H1 (cell line): ENCODE data around the gene KCNIP2. TPM values are rescaled to one million over a fixed set of nuclear protein-coding genes. Genes with fewer than 3 reads are reported as not detected.

ENCODE experiments used
- CTCF ChIA-PET: fragments of 300-600 bp; sonication (Branson Sonifier 250); formaldehyde crosslinking; loops from one replicate; lab custom pipeline; 2021; ENCODE audit not compliant: partially characterized antibody; lab: Charles Lee
- POLR2A ChIA-PET: fragments of 300-600 bp; sonication (Branson Sonifier 250); formaldehyde crosslinking; loops from one replicate; lab custom pipeline; 2021; ENCODE audit warnings: inconsistent platforms; ENCODE audit not compliant: partially characterized antibody; lab: Charles Lee
- DNase-seq, 2 experiments: peaks; one replicate each; pipeline versions ENCODE4 v3.0.0 to v3.0.0-alpha.2; 2010 to 2022; ENCODE audit warnings: low spot score in 2 of 2, low read depth in 1 of 2, mixed read lengths in 1 of 2
- FAIRE-seq: peaks from 2 replicates; lab custom pipeline; 2011; peaks lifted over from hg19 to GRCh38; lab: Jason Lieb, UNC
- H2AFZ ChIP-seq: 2 replicates; pipeline ENCODE4 v1.8.1; 2012; ENCODE audit warnings: low read length, inconsistent platforms
- H2AK5ac ChIP-seq: 2 replicates; pipeline ENCODE4 v1.6.1; 2013; ENCODE audit warnings: low read depth, low read length
- H2BK120ac ChIP-seq: replicated peaks from 2 replicates; pipeline ENCODE3; 2013; ENCODE audit warnings: low read depth, low read length, inconsistent platforms
- H2BK12ac ChIP-seq: 2 replicates; pipeline ENCODE4 v1.6.1; 2013; ENCODE audit warnings: low read depth, low read length
- H2BK15ac ChIP-seq: 2 replicates; pipeline ENCODE4 v1.6.1; 2013; ENCODE audit warnings: low read length
- H2BK20ac ChIP-seq: 2 replicates; pipeline ENCODE4 v1.6.1; 2013; ENCODE audit warnings: low read length
- H2BK5ac ChIP-seq: 2 replicates; pipeline ENCODE4 v1.6.1; 2013; ENCODE audit warnings: low read depth, low read length
- H3K14ac ChIP-seq: 2 replicates; pipeline ENCODE4 v1.6.1; 2013; ENCODE audit warnings: inconsistent platforms; ENCODE audit not compliant: insufficient read length
- H3K18ac ChIP-seq: 2 replicates; pipeline ENCODE4 v1.6.1; 2013; ENCODE audit warnings: low read length; ENCODE audit errors: extremely low read depth
- H3K23ac ChIP-seq: 2 replicates; pipeline ENCODE4 v1.6.1; 2013; ENCODE audit warnings: inconsistent platforms; ENCODE audit not compliant: insufficient read length
- H3K23me2 ChIP-seq: 2 replicates; pipeline ENCODE4 v1.6.1; 2013; ENCODE audit warnings: low read depth, low read length
- H3K27ac ChIP-seq: 2 replicates; pipeline ENCODE4 v1.6.1; 2011; ENCODE audit warnings: low read depth, low read length, inconsistent platforms
- H3K27me3 ChIP-seq, 4 experiments: replicated peaks in 1 of 4; 1 replicate in 1 of 4; 2 replicates in 3 of 4; pipeline versions ENCODE4 v1.6.1 to v1.8.1; 2011 to 2013; ENCODE audit warnings: low read length in 3 of 4, mild to moderate bottlenecking in 3 of 4, inconsistent platforms in 2 of 4, mixed read lengths in 2 of 4, moderate library complexity in 1 of 4; ENCODE audit not compliant: control insufficient read depth in 3 of 4, insufficient read depth in 3 of 4; ENCODE audit errors: extremely low read depth in 1 of 4
- H3K36me3 ChIP-seq, 4 experiments: 2 replicates each; pipeline versions ENCODE4 v1.6.1 to v1.8.1; 2011 to 2013; ENCODE audit warnings: mild to moderate bottlenecking in 4 of 4, low read length in 3 of 4, moderate library complexity in 2 of 4, control low read depth in 1 of 4, inconsistent platforms in 1 of 4; ENCODE audit not compliant: insufficient read depth in 4 of 4, control insufficient read depth in 2 of 4
- H3K4ac ChIP-seq: replicated peaks from 2 replicates; pipeline ENCODE3; 2013; ENCODE audit warnings: low read length, low read depth, mixed read lengths, inconsistent platforms; ENCODE audit not compliant: insufficient read length
- H3K4me1 ChIP-seq, 4 experiments: replicated peaks in 1 of 4; 1 replicate in 1 of 4; 2 replicates in 3 of 4; pipeline versions ENCODE4 v1.6.1 to v1.8.1; 2011 to 2013; ENCODE audit warnings: low read length in 3 of 4, inconsistent platforms in 2 of 4, mixed read lengths in 1 of 4; ENCODE audit not compliant: insufficient read depth in 4 of 4, control insufficient read depth in 3 of 4
- H3K4me2 ChIP-seq, 2 experiments: 2 replicates each; pipeline versions ENCODE4 v1.6.1 to v1.8.1; 2011 to 2013; ENCODE audit warnings: low read depth in 2 of 2, low read length in 2 of 2, control low read depth in 1 of 2, inconsistent platforms in 1 of 2, mild to moderate bottlenecking in 1 of 2; ENCODE audit not compliant: insufficient read depth in 1 of 2
- H3K4me3 ChIP-seq, 4 experiments: fragments of 200-600, 300-600 bp in 1 of 4; sonication (generic), shearing (Covaris generic), sonication (Bioruptor Twin) in 1 of 4; 2 replicates each; pipeline versions ENCODE4 v1.5.1 to v1.8.1; 2011 to 2016; ENCODE audit warnings: low read length in 4 of 4, low read depth in 3 of 4, control low read depth in 2 of 4, inconsistent platforms in 2 of 4, mild to moderate bottlenecking in 2 of 4, mixed read lengths in 1 of 4, moderate library complexity in 1 of 4; ENCODE audit not compliant: insufficient read depth in 2 of 4; ENCODE audit errors: extremely low read depth in 1 of 4
- H3K56ac ChIP-seq: replicated peaks from 2 replicates; pipeline ENCODE3; 2013; ENCODE audit warnings: low read depth, mild to moderate bottlenecking, mixed read lengths, low read length, inconsistent platforms; ENCODE audit not compliant: insufficient read length
- H3K79me1 ChIP-seq: 2 replicates; pipeline ENCODE4 v1.6.1; 2013; ENCODE audit warnings: low read depth, low read length, control low read depth
- H3K79me2 ChIP-seq, 2 experiments: 2 replicates each; pipeline versions ENCODE4 v1.6.1 to v1.8.1; 2012 to 2013; ENCODE audit warnings: low read length in 2 of 2, mild to moderate bottlenecking in 2 of 2, inconsistent platforms in 1 of 2; ENCODE audit not compliant: insufficient read depth in 2 of 2, control insufficient read depth in 1 of 2
- H3K9ac ChIP-seq, 4 experiments: replicated peaks in 1 of 4; 1 replicate in 1 of 4; 2 replicates in 3 of 4; pipeline versions ENCODE4 v1.6.1 to v1.8.1; 2011 to 2013; ENCODE audit warnings: low read depth in 3 of 4, low read length in 3 of 4, control low read depth in 2 of 4, mild to moderate bottlenecking in 2 of 4, moderate library complexity in 2 of 4, inconsistent platforms in 1 of 4; ENCODE audit errors: extremely low read depth in 1 of 4
- H3K9me3 ChIP-seq, 2 experiments: 2 replicates each; pipeline versions ENCODE4 v1.6.1 to v1.8.1; 2012 to 2013; ENCODE audit warnings: mild to moderate bottlenecking in 2 of 2, moderate library complexity in 2 of 2, control low read depth in 1 of 2, inconsistent platforms in 1 of 2, low read depth in 1 of 2, low read length in 1 of 2, mixed read lengths in 1 of 2; ENCODE audit not compliant: insufficient read depth in 2 of 2
- H4K20me1 ChIP-seq, 2 experiments: replicated peaks in 1 of 2; 2 replicates each; pipeline versions ENCODE3 to v1.8.1; 2011 to 2013; ENCODE audit warnings: inconsistent platforms in 2 of 2, low read length in 2 of 2, mild to moderate bottlenecking in 1 of 2; ENCODE audit not compliant: insufficient read depth in 2 of 2, control insufficient read depth in 1 of 2
- H4K5ac ChIP-seq: 2 replicates; pipeline ENCODE4 v1.6.1; 2013; ENCODE audit warnings: low read length, low read depth, mixed read lengths, inconsistent platforms; ENCODE audit not compliant: insufficient read length
- H4K8ac ChIP-seq: 2 replicates; pipeline ENCODE4 v1.8.0; 2013; ENCODE audit warnings: mild to moderate bottlenecking, moderate library complexity, low read length, inconsistent platforms; ENCODE audit not compliant: insufficient read depth; ENCODE audit errors: extremely low read depth
- H4K91ac ChIP-seq: replicated peaks from 2 replicates; pipeline ENCODE3; 2013; ENCODE audit warnings: low read length, mixed read lengths, inconsistent platforms; ENCODE audit not compliant: insufficient read length
- BCL11A ChIP-seq, 2 experiments: IDR thresholded peaks; one replicate each; pipeline ENCODE4 v1.6.1; 2011; ENCODE audit warnings: low read depth in 2 of 2, low read length in 2 of 2, mild to moderate bottlenecking in 2 of 2
- HDAC2 ChIP-seq, 2 experiments: fragments of 300-600 bp in 1 of 2; sonication (generic) in 1 of 2; IDR thresholded peaks; 2 replicates each; pipeline ENCODE4 v1.6.1; 2011 to 2012; ENCODE audit warnings: low read depth in 2 of 2, low read length in 2 of 2, mild to moderate bottlenecking in 2 of 2, moderate library complexity in 2 of 2, borderline replicate concordance in 1 of 2, inconsistent platforms in 1 of 2
- JUN ChIP-seq: IDR thresholded peaks from 2 replicates; pipeline ENCODE4 v1.6.1; 2011; ENCODE audit warnings: low read depth, mild to moderate bottlenecking, improper control_type of control experiment, low read length
- NRF1 ChIP-seq: IDR thresholded peaks from 2 replicates; pipeline ENCODE4 v1.6.1; 2011; ENCODE audit warnings: mild to moderate bottlenecking, low read depth, low read length, improper control_type of control experiment
- POLR2AphosphoS5 ChIP-seq: IDR thresholded peaks from 2 replicates; pipeline ENCODE4 v1.6.1; 2011; ENCODE audit warnings: low read depth, low read length
- SAP30 ChIP-seq: fragments of 300-600 bp; sonication (generic); IDR thresholded peaks from 2 replicates; pipeline ENCODE4 v1.7.1; 2012; ENCODE audit warnings: low read length, moderate library complexity, mild to moderate bottlenecking, inconsistent platforms; ENCODE audit not compliant: insufficient read depth, insufficient replicate concordance
- SIN3A ChIP-seq, 2 experiments: IDR thresholded peaks in 1 of 2; conservative IDR thresholded peaks in 1 of 2; 2 replicates each; pipeline ENCODE4 v1.6.1; 2011 to 2012; ENCODE audit warnings: low read length in 2 of 2, improper control_type of control experiment in 1 of 2, low read depth in 1 of 2, mild to moderate bottlenecking in 1 of 2
- SIRT6 ChIP-seq: IDR thresholded peaks from one replicate; pipeline ENCODE4 v1.7.1; 2012; ENCODE audit warnings: low read length, inconsistent platforms
- SP1 ChIP-seq: IDR thresholded peaks from 2 replicates; pipeline ENCODE4 v1.6.1; 2011; ENCODE audit warnings: low read depth, low read length
- SP2 ChIP-seq: IDR thresholded peaks from 2 replicates; pipeline ENCODE4 v1.6.1; 2012; ENCODE audit warnings: mild to moderate bottlenecking, low read length, inconsistent platforms
- SUZ12 ChIP-seq: fragments of 200-600 bp; sonication (generic); IDR thresholded peaks from 2 replicates; pipeline ENCODE4 v1.6.1; 2012; ENCODE audit warnings: mild to moderate bottlenecking, inconsistent platforms, low read length, moderate library complexity, mixed read lengths
- TEAD4 ChIP-seq: IDR thresholded peaks from 2 replicates; pipeline ENCODE4 v1.6.1; 2012; ENCODE audit warnings: low read depth, low read length, inconsistent platforms, mixed read lengths
- WGBS, 2 experiments: shearing (Covaris generic) in 1 of 2; methylation state at CpG; one replicate each; pipeline versions ENCODE4 v1.1.6 to v1.1.7; 2013 to 2015; ENCODE audit warnings: low lambda C conversion rate in 2 of 2, mixed read lengths in 2 of 2, inconsistent platforms in 1 of 2, low coverage in 1 of 2, missing lambda C conversion rate in 1 of 2; ENCODE audit not compliant: insufficient replicate concordance in 2 of 2, insufficient coverage in 1 of 2, insufficient read length in 1 of 2; ENCODE audit errors: extremely low coverage in 1 of 2, missing lambda C conversion rate in 1 of 2; 5-methylcytosine and 5-hydroxymethylcytosine counted together
- polyA plus RNA-seq, 7 experiments: library from polyadenylated mRNA; depleted of rRNA in 3 of 7; stranded (reverse) in 5 of 7; unstranded in 2 of 7; fragments of >200 nt in 5 of 7; fragments of 200-250 nt in 2 of 7; gene quantifications; 1 replicate in 5 of 7; 2 replicates in 1 of 7; 4 replicates in 1 of 7; pipeline versions ENCODE4 v1.2.1 to v1.2.3, GENCODE V29; 2011 to 2013; ENCODE audit warnings: missing spikeins in 2 of 7, mixed read lengths in 2 of 7
- total RNA-seq: library from RNA; stranded (reverse); fragmentation: NEBNext Ultra II Directional; extraction: Animal tissue kit (Norgen Biotek cat#: 25700); gene quantifications from 2 replicates; pipeline ENCODE4 v1.2.1, GENCODE V29; 2021

The KCNIP2 gene
- total and polyA plus RNA-seq, 2 of the 8 experiments (the other 6 are each of a cell fraction or from before 2014, with no cell fraction given), result 2.7 to 6.0 TPM

DNA sequence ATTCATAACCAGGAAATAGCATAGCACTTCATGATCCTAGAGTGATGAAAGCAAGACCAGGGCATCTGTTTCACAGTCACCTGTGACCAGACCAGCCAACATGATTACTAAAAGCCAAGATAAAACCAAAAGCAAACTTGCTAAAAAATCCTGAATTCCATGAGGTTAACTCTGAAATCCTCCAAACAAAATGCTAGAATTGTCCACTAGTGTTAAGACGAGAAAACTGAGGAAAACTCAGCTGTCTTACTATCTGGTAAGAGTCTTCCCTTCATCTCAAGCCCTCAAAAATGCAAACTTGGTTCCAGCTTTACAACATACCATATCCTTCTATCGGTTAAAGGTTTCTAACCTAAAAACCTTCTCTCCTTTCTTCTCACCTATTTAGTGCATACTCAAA is 59.0 kb downstream of the KCNIP2 start:
- 82% methylated on average over 2 of the region's 2 CpGs; no CpG with 5 or more reads in 1 of the 2 experiments for WGBS, 2 experiments
- ChIA-PET POLR2A (interaction anchor here (0.7 to 9.1 kb wide), 9 partner anchors 8 to 38 kb away, joined by 3 to 66 read pairs (median 9); partner anchors contain the start of gene OGA), CTCF (interaction anchor here (0.9 to 9.8 kb wide), 12 partner anchors 13 to 570 kb away, joined by 3 to 246 read pairs (median 4); no protein-coding TSS in a partner anchor)
- Histone ChIP-seq H3K14ac (no peak overlapping the region), H2BK15ac (no peak overlapping the region), H3K23ac (no peak overlapping the region), H3K23me2 (peaks cover 17% of the 10 kb centered on the region), H3K79me2 (peaks cover 0 to 8% of the 10 kb centered on the region in 2 experiments; a peak in 1 of 4 replicates), H3K27ac (no peak overlapping the region), H2AFZ (no peak overlapping the region), H2BK12ac (no peak overlapping the region), H3K27me3 (peaks cover 0 to 10% (median 6%) of the 10 kb centered on the region in 4 experiments; a peak in 5 of 7 replicates), H3K18ac (no peak overlapping the region), H4K91ac (no peak overlapping the region), H3K4me2 (no peak overlapping the region; a peak in 1 of 4 replicates), H3K4me1 (peaks cover 4 to 28% (median 18%) of the 10 kb centered on the region in 4 experiments), H2AK5ac (no peak overlapping the region), H3K4ac (no peak overlapping the region), H2BK120ac (no peak overlapping the region), H3K9ac (no peak overlapping the region), H2BK20ac (no peak overlapping the region), H2BK5ac (no peak overlapping the region), H4K20me1 (peaks cover 14 to 18% of the 10 kb centered on the region in 2 experiments), H4K5ac (no peak overlapping the region), H3K36me3 (peaks cover 12 to 34% (median 26%) of the 10 kb centered on the region in 4 experiments), H3K4me3 (no peak overlapping the region), H3K79me1 (peaks cover 7% of the 10 kb centered on the region), H4K8ac (no peak overlapping the region), H3K9me3 (no peaks in the 10 kb centered on the region), H3K56ac (no peak overlapping the region)
- FAIRE-seq (no peak), DNase-seq (no peak)
- TF ChIP-seq TEAD4 (no peak), SP2 (no peak), SIRT6 (no peak), NRF1 (no peak), SUZ12 (no peak), POLR2AphosphoS5 (no peak), BCL11A (IDR thresholded peaks at IDR 0.05; ENCODE audit: low read depth in 2 of 2, low read length in 2 of 2) (no peak), SIN3A (conservative IDR thresholded peaks at IDR 0.05 in 1 of 2, IDR thresholded peaks at IDR 0.05 in 1 of 2; ENCODE audit: low read depth in 1 of 2, low read length in 2 of 2) (no peak), SAP30 (no peak), JUN (no peak), HDAC2 (IDR thresholded peaks at IDR 0.05; ENCODE audit: borderline replicate concordance in 1 of 2, low read depth in 2 of 2, low read length in 2 of 2) (no peak), SP1 (no peak)
